HG02885 (cell line): Measurements from ENCODE around the gene NBPF9.
"Not testable (repeated sequence)": the region's sequence is repeated elsewhere in the genome, so short reads cannot be mapped to it uniquely, and the experiment has no call there.

Experiments
- ATAC-seq: cut with Tn5 transposase; IDR thresholded peaks from one replicate; pipeline ENCODE4 v1.9.1; 2021; ENCODE audit warnings: mild to moderate bottlenecking; ENCODE audit not compliant: unreplicated experiment, poor library complexity

The NBPF9 gene

GRCh38 chr1:149103109-149104081, at the start of gene NBPF9:
NBPF9 (minus strand) TSS chr1:149103551; CDS start chr1:149082139, 21,412 bp downstream.
- peak; percentile 97 for ATAC-seq

GRCh38 chr1:149149909-149150308, 46.6 kb upstream of the NBPF9 start:
- not testable (repeated sequence) for ATAC-seq

GRCh38 chr1:149137585-149137984, 34.2 kb upstream of the NBPF9 start:
- ATAC-seq, result not testable (repeated sequence)

- not testable (repeated sequence) for ATAC-seq
Measured at GRCh38 chr1:149130938-149131337, 27.6 kb upstream of the NBPF9 start.

GRCh38 chr1:149129245-149129644, 25.9 kb upstream of the NBPF9 start:
- ATAC-seq, result not testable (repeated sequence)

GRCh38 chr1:149126555-149127145, 23.3 kb upstream of the NBPF9 start:
- ATAC-seq, result not testable (repeated sequence)

GRCh38 chr1:149123948-149124926, 20.9 kb upstream of the NBPF9 start:
- not testable (repeated sequence) for ATAC-seq

GRCh38 chr1:149112828-149113227, 9.5 kb upstream of the NBPF9 start:
- not testable (repeated sequence) for ATAC-seq

- not testable (repeated sequence) for ATAC-seq
Measured at GRCh38 chr1:149110343-149110742, 7.0 kb upstream of the NBPF9 start.

GRCh38 chr1:149102574-149102973, 777 bp downstream of the NBPF9 start:
- not testable (repeated sequence) for ATAC-seq

GRCh38 chr1:149098276-149098675, 5.1 kb downstream of the NBPF9 start:
- not testable (repeated sequence) for ATAC-seq

GRCh38 chr1:149093155-149093554, 10.2 kb downstream of the NBPF9 start:
- not testable (repeated sequence) for ATAC-seq

- ATAC-seq, result not testable (repeated sequence)
Measured at GRCh38 chr1:149075505-149076127, 27.7 kb downstream of the NBPF9 start.

- not testable (repeated sequence) for ATAC-seq
Measured at GRCh38 chr1:149064611-149065010, 38.7 kb downstream of the NBPF9 start.

- not testable (repeated sequence) for ATAC-seq
Measured at GRCh38 chr1:149043056-149043455, 60.3 kb downstream of the NBPF9 start.

- not testable (repeated sequence) for ATAC-seq
Measured at GRCh38 chr1:149033916-149034315, 69.4 kb downstream of the NBPF9 start.

GRCh38 chr1:149024327-149024726, 79.0 kb downstream of the NBPF9 start:
- not testable (repeated sequence) for ATAC-seq

- ATAC-seq, result not testable (repeated sequence)
Measured at GRCh38 chr1:149018577-149018976, 84.8 kb downstream of the NBPF9 start.

GRCh38 chr1:149016626-149017025, 86.7 kb downstream of the NBPF9 start:
- ATAC-seq, result not testable (repeated sequence)
